MCF 10A (cell line): ENCODE measurements around the gene C1orf216. TPM values are rescaled to one million over a fixed set of nuclear protein-coding genes. Genes with fewer than 3 reads are reported as not detected.

Source experiments
- BruUV-seq: library from RNA; stranded (reverse); fragments of 400-500 nt; replicated peaks from 2 replicates; lab custom pipeline; 2021; lab: Mats Ljungman, UMichigan
- CTCF ChIA-PET: fragments of 300-600 bp; sonication (Branson Sonifier 250); formaldehyde crosslinking; extraction: SDS; loops from one replicate; lab custom pipeline; 2021; ENCODE audit warnings: antibody characterized with exemption, inconsistent platforms; lab: Yijun Ruan, JAX
- POLR2A ChIA-PET: fragments of 300-600, 350-650 bp; sonication (Branson Sonifier 250); formaldehyde crosslinking; extraction: SDS; loops from one replicate; lab custom pipeline; 2020; ENCODE audit warnings: antibody characterized with exemption, inconsistent platforms; lab: Yijun Ruan, JAX
- DNase-seq: peaks from one replicate; pipeline ENCODE4 v3.0.0-alpha.2; 2018; ENCODE audit not compliant: unreplicated experiment
- H3K27ac Mint-ChIP-seq: one replicate; pipeline ENCODE4 v1.8.0; 2022; ENCODE audit warnings: mild to moderate bottlenecking, low read depth, mixed read lengths; ENCODE audit not compliant: unreplicated experiment
- H3K27me3 Mint-ChIP-seq: one replicate; pipeline ENCODE4 v1.8.0; 2022; ENCODE audit warnings: mixed read lengths; ENCODE audit not compliant: insufficient read depth, unreplicated experiment
- H3K36me3 Mint-ChIP-seq: one replicate; pipeline ENCODE4 v1.8.0; 2022; ENCODE audit warnings: mild to moderate bottlenecking, moderate library complexity, mixed read lengths; ENCODE audit not compliant: insufficient read depth, unreplicated experiment
- H3K4me1 Mint-ChIP-seq: one replicate; pipeline ENCODE4 v1.8.0; 2022; ENCODE audit warnings: mixed read lengths; ENCODE audit not compliant: insufficient read depth, unreplicated experiment
- H3K4me3 Mint-ChIP-seq: one replicate; pipeline ENCODE4 v1.8.0; 2022; ENCODE audit warnings: mild to moderate bottlenecking, moderate library complexity, mixed read lengths; ENCODE audit not compliant: unreplicated experiment
- H3K9me3 Mint-ChIP-seq: one replicate; pipeline ENCODE4 v1.8.0; 2022; ENCODE audit warnings: mixed read lengths; ENCODE audit not compliant: unreplicated experiment
- CTCF ChIP-seq: fragments of 200-600 bp; IDR thresholded peaks from one replicate; pipeline ENCODE4 v1.8.0; 2022; ENCODE audit warnings: antibody characterized with exemption, mild to moderate bottlenecking; ENCODE audit not compliant: unreplicated experiment
- intact Hi-C: fragments of 100-400 bp; cut with micrococcal nuclease; formaldehyde crosslinking; loops from 2 replicates; pipeline ENCODE4 v1.14.1; 2022
- total RNA-seq: library from RNA; stranded (reverse); gene quantifications from 2 replicates; pipeline ENCODE4 v1.2.3, GENCODE V29; 2022

Gene C1orf216
- total RNA-seq, 1 experiment from 2014 or later: 7.1 TPM

- Mint-ChIP-seq H3K27me3 (peaks cover 49% of the 10 kb centered on the region), H3K9me3 (no peaks in the 10 kb centered on the region), H3K4me3 (no peak overlapping the region), H3K4me1 (no peaks in the 10 kb centered on the region), H3K36me3 (no peaks in the 10 kb centered on the region), H3K27ac (no peak overlapping the region)
- no TSS peak for BruUV-seq
- intact Hi-C loops: no loop called here
- ChIA-PET CTCF (interaction anchor here (0.5 to 1.2 kb wide), 2 partner anchors 61 to 117 kb away, joined by 3 to 4 read pairs; no protein-coding TSS in a partner anchor), POLR2A (interaction anchor here (0.7 kb wide), 1 partner anchor 89 kb away, joined by 3 read pairs; no protein-coding TSS in a partner anchor)
- no peak for DNase-seq
- TF ChIP-seq CTCF: no peak
Observed at GRCh38 chr1:35666216-35666615, 52.5 kb downstream of the C1orf216 start.

Other genes with a start within 250 kb of the C1orf216 start
- gene KIAA0319L, start 161.5 kb downstream of the C1orf216 start, total RNA-seq: 50.7 and 56.8 TPM in 2 replicates
- 31.4 and 31.5 TPM in 2 replicates for gene NCDN, start 161.1 kb downstream of the C1orf216 start, total RNA-seq
- gene TFAP2E, start 145.6 kb downstream of the C1orf216 start, total RNA-seq: 0.30 and 0.47 TPM in 2 replicates
- gene PSMB2, start 77.4 kb downstream of the C1orf216 start, total RNA-seq: 82.6 and 93.9 TPM in 2 replicates
- 1.6 and 4.3 TPM in 2 replicates for gene CLSPN, start 51.1 kb upstream of the C1orf216 start, total RNA-seq
- gene AGO4, start 89.1 kb upstream of the C1orf216 start, total RNA-seq: 5.2 and 14.6 TPM in 2 replicates
- 13.5 and 15.7 TPM in 2 replicates for gene AGO1, start 164.3 kb upstream of the C1orf216 start, total RNA-seq
- gene AGO3, start 212.2 kb upstream of the C1orf216 start, total RNA-seq: 27.3 and 31.6 TPM in 2 replicates